NT2/D1 (cell line): ENCODE measurements around the gene EPB41L1.
A peak's percentile ranks its signal among the peaks of the same experiment; 100 is the strongest.

ENCODE experiments used
- DNase-seq: peaks from one replicate; pipeline ENCODE4 v3.0.0-alpha.2; 2011; ENCODE audit warnings: low read depth, low spot score
- H3K27me3 ChIP-seq: 2 replicates; pipeline ENCODE4 v1.6.0; 2011; ENCODE audit warnings: mild to moderate bottlenecking; ENCODE audit not compliant: insufficient read length, insufficient read depth
- H3K36me3 ChIP-seq: 2 replicates; pipeline ENCODE4 v1.6.1; 2011; ENCODE audit warnings: mild to moderate bottlenecking, low read length, mixed read lengths; ENCODE audit not compliant: insufficient read depth, insufficient read length
- H3K4me1 ChIP-seq: 2 replicates; pipeline ENCODE4 v1.5.1; 2011; ENCODE audit not compliant: insufficient read depth, insufficient read length
- H3K4me3 ChIP-seq: 2 replicates; pipeline ENCODE4 v1.5.1; 2011; ENCODE audit warnings: low read depth; ENCODE audit not compliant: insufficient read length
- H3K9ac ChIP-seq: 2 replicates; pipeline ENCODE4 v1.6.0; 2011; ENCODE audit warnings: low read depth; ENCODE audit not compliant: insufficient read length
- H3K9me3 ChIP-seq: 2 replicates; pipeline ENCODE4 v1.5.1; 2011; ENCODE audit warnings: mild to moderate bottlenecking, low read length; ENCODE audit not compliant: insufficient read depth
- SUZ12 ChIP-seq: IDR thresholded peaks from 2 replicates; pipeline ENCODE4 v1.6.1; 2011; ENCODE audit not compliant: insufficient read length, insufficient read depth; ENCODE audit errors: extremely low read depth
- YY1 ChIP-seq: IDR thresholded peaks from 2 replicates; pipeline ENCODE4 v1.6.1; 2011; ENCODE audit not compliant: insufficient read length, insufficient read depth
- ZNF274 ChIP-seq: IDR thresholded peaks from 2 replicates; pipeline ENCODE4 v1.6.1; 2011; ENCODE audit warnings: mild to moderate bottlenecking, low read depth, low read length

Gene EPB41L1

DNA sequence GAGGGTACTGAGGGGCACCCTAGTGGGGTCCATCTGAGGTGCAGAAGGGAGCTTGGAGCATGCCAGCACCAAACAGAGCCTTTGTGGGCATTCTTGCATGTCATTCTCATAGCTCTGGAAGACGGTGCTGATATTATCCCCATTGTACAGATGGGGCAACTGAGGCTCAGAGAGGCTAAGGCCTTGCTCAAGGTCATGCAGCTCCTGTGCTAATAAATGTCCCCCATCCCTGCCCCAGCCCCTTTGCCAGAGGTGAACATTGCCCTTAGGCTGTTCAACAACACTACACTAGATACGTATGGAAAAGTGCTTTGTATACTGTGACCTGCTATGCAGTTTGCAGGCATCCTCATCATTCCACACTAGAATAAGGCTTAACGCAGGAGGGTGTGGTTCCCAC is 5.5 kb upstream of the EPB41L1 start:
- H3K4me3 ChIP-seq: no peak overlapping the region
- TF ChIP-seq ZNF274: no peak
- TF ChIP-seq SUZ12: no peak
- no peak for TF ChIP-seq YY1
- no peak for DNase-seq
- no peaks in the 10 kb centered on the region for H3K9me3 ChIP-seq
- H3K36me3 ChIP-seq: no peaks in the 10 kb centered on the region
- H3K9ac ChIP-seq: no peak overlapping the region
- H3K27me3 ChIP-seq: no peaks in the 10 kb centered on the region
- H3K4me1 ChIP-seq: peaks cover 20% of the 10 kb centered on the region

DNA sequence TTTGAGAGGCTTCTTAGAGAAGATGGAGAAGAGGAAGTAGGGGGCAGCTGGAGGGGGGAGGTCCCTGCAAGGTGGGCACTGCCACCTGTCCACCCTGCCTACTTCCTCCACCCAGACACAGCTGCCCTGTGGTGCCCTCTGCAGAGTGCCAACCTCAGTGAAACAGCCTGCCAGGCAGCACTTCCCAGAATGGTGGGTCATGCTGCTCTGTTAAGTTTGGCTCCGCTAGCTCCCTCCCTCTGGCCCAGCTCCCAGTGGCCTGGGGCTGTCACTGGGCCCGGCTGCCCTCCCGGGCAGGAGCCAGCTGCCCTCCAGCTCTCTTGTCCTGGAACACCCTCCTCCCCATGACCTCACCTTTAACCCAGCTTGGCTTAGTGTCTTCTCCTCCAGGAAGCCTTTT is 5.1 kb upstream of the EPB41L1 start:
- DNase-seq: no peak
- H3K4me3 ChIP-seq: no peak overlapping the region
- H3K36me3 ChIP-seq: no peaks in the 10 kb centered on the region
- H3K4me1 ChIP-seq: peaks cover 21% of the 10 kb centered on the region
- H3K27me3 ChIP-seq: no peaks in the 10 kb centered on the region
- peak overlapping the region; percentile 33 for H3K9ac ChIP-seq
- no peaks in the 10 kb centered on the region for H3K9me3 ChIP-seq
- TF ChIP-seq ZNF274: no peak
- TF ChIP-seq YY1: no peak
- no peak for TF ChIP-seq SUZ12

DNA sequence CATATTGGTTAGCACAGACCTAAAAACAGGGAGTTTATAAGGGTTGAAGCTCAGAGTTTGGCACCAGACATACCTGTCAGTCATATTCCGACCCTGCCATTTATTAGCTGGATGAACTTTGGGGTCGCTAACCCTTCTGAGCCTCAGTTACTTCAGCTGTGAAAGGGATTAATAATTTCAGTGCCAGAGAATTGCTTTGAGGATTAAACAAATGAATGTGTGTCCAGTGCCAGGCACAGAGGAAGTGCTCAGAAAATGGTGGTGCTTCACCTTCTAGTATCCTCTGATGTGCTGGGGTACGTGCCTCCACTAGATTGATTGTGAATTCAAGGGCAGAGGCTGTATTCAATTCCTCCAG is 4.1 kb upstream of the EPB41L1 start:
- H3K36me3 ChIP-seq: no peaks in the 10 kb centered on the region
- no peak for TF ChIP-seq YY1
- TF ChIP-seq ZNF274: no peak
- TF ChIP-seq SUZ12: no peak
- no peak for DNase-seq
- H3K4me3 ChIP-seq: no peak overlapping the region
- peaks cover 25% of the 10 kb centered on the region for H3K4me1 ChIP-seq
- peaks cover 4% of the 10 kb centered on the region for H3K27me3 ChIP-seq
- no peak overlapping the region for H3K9ac ChIP-seq
- H3K9me3 ChIP-seq: no peaks in the 10 kb centered on the region

- no peak for DNase-seq
Observed at GRCh38 chr20:36150847-36151539, 3.5 kb upstream of the EPB41L1 start.

GRCh38 chr20:36152261-36152660 is 2.3 kb upstream of the EPB41L1 start:
- no peaks in the 10 kb centered on the region for H3K36me3 ChIP-seq
- H3K4me1 ChIP-seq: peaks cover 30% of the 10 kb centered on the region
- DNase-seq: no peak
- no peak overlapping the region for H3K9ac ChIP-seq
- no peaks in the 10 kb centered on the region for H3K9me3 ChIP-seq
- no peak overlapping the region for H3K4me3 ChIP-seq
- H3K27me3 ChIP-seq: peaks cover 5% of the 10 kb centered on the region
- TF ChIP-seq SUZ12: no peak
- no peak for TF ChIP-seq ZNF274
- TF ChIP-seq YY1: no peak

More at GRCh38 chr20:36150847-36151539, 3.5 kb upstream of the EPB41L1 start:
- no peak overlapping the region for H3K4me3 ChIP-seq
- no peaks in the 10 kb centered on the region for H3K9me3 ChIP-seq
- peaks cover 5% of the 10 kb centered on the region for H3K27me3 ChIP-seq
- TF ChIP-seq SUZ12 (no peak), ZNF274 (no peak), YY1 (no peak)
- H3K9ac ChIP-seq: no peak overlapping the region
- H3K36me3 ChIP-seq: no peaks in the 10 kb centered on the region
- H3K4me1 ChIP-seq: peaks cover 30% of the 10 kb centered on the region

DNA sequence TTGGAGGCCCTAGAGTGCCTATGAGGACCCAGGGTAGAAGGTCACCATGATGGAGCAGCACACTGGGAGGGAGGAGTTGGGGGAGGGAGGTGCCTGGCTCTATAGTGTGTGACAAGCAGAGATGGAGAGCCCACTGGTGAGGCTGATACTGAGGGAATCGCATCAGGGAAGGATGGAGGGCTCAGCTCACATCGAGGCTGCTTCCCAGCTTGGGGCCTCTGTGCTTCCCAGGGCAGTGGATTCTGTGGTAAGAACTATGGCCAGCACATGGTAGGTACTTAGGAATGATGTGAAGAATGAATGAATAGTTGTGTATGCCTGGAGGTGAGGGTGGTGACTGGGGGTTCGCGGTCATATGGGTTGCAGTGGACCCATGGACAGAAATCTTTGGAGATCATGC is 1.3 kb upstream of the EPB41L1 start:
- no peak overlapping the region for H3K4me3 ChIP-seq
- H3K9me3 ChIP-seq: no peaks in the 10 kb centered on the region
- no peak overlapping the region for H3K9ac ChIP-seq
- peaks cover 30% of the 10 kb centered on the region for H3K4me1 ChIP-seq
- no peak for DNase-seq
- no peaks in the 10 kb centered on the region for H3K36me3 ChIP-seq
- H3K27me3 ChIP-seq: peaks cover 5% of the 10 kb centered on the region
- TF ChIP-seq SUZ12: no peak
- no peak for TF ChIP-seq ZNF274
- TF ChIP-seq YY1: no peak

GRCh38 chr20:36153736-36154699 is 522 bp upstream of the EPB41L1 start:
- Histone ChIP-seq H3K9ac (peak overlapping the region; percentile 37), H3K4me1 (peaks cover 30% of the 10 kb centered on the region), H3K27me3 (peaks cover 5% of the 10 kb centered on the region), H3K4me3 (peak overlapping the region; percentile 72), H3K9me3 (no peaks in the 10 kb centered on the region), H3K36me3 (no peaks in the 10 kb centered on the region)
- no peak for DNase-seq
- no peak for TF ChIP-seq SUZ12
- TF ChIP-seq ZNF274: no peak
- no peak for TF ChIP-seq YY1
